Measurements from ENCODE around the gene ITGB1BP1.

DNA sequence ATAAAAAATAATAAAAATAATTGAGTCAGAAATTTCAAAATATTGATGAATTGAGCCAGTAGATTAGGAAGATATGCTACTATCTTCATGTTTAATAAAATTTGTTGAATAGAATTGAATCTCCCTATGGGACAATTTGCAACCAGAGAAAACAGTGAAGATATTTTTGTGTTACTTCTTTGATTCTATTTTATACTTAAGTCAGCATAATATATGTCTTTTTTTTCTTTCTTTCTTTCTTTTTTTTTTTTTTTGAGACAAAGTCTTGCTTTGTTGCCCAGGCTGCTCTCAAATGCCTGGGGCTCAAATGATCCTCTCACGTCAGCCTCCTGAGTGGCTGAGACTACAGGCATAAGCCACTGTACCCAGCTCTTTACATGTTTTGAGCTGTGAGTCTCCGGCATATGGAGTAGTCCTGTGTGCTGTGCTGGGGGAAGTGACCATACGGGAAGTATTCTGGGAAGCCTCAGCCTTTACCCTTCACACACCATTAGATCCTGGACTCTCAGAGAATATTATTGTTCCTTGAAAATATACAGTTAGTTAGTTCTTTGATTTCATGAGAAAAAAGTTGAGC lies 37.2 kb upstream of the ITGB1BP1 start:
- TF ChIP-seq POLR2A (IDR thresholded peaks at IDR 0.05; ENCODE audit: low read depth, low read length) (no peak), POLR2AphosphoS5 (IDR thresholded peaks at IDR 0.05; ENCODE audit: low read depth, low read length) (no peak)
